Activated CD8-positive, alpha-beta T cell treated with anti-CD3 and anti-CD28 coated beads, Interleukin-2, amount 10 ng/mL, durations not matched to agents 7 days and 5 days (primary cell): ENCODE results near the gene KCND3. TPM values are rescaled to one million over a fixed set of nuclear protein-coding genes. Genes with fewer than 3 reads are reported as not detected.

Experiments
- ATAC-seq: fragments of 150-1000 bp; cut with Tn5 transposase; one replicate; pipeline ENCODE4 v1.10.0; 2021; ENCODE audit warnings: moderate library complexity
- CTCF ChIA-PET: fragments of 350-600 bp; sonication (Branson Sonifier 250); formaldehyde crosslinking; loops from one replicate; lab custom pipeline; 2021; ENCODE audit warnings: antibody characterized with exemption; lab: Charles Lee
- POLR2A ChIA-PET: fragments of 350-600 bp; sonication (Branson Sonifier 250); formaldehyde crosslinking; loops from one replicate; lab custom pipeline; 2021; ENCODE audit warnings: antibody characterized with exemption; lab: Charles Lee
- DNase-seq: peaks from one replicate; pipeline ENCODE4 v3.0.0-alpha.2; 2020
- H3K27ac Mint-ChIP-seq: one replicate; pipeline ENCODE4 v1.8.0; 2021; ENCODE audit warnings: mild to moderate bottlenecking, mixed read lengths
- H3K27me3 Mint-ChIP-seq: one replicate; pipeline ENCODE4 v1.8.0; 2021; ENCODE audit warnings: low read depth, mixed read lengths
- H3K36me3 Mint-ChIP-seq: one replicate; pipeline ENCODE4 v1.8.0; 2021; ENCODE audit warnings: low read depth, mixed read lengths
- H3K4me1 Mint-ChIP-seq: one replicate; pipeline ENCODE4 v1.8.0; 2021; ENCODE audit warnings: low read depth, mixed read lengths
- H3K4me3 Mint-ChIP-seq: one replicate; pipeline ENCODE4 v1.8.0; 2021; ENCODE audit warnings: mild to moderate bottlenecking, mixed read lengths
- H3K9me3 Mint-ChIP-seq: one replicate; pipeline ENCODE4 v1.8.0; 2022; ENCODE audit warnings: mixed read lengths; ENCODE audit not compliant: insufficient read depth
- total RNA-seq, 2 experiments: library from RNA; stranded (reverse); gene quantifications; one replicate each; pipeline ENCODE4 v1.2.3, GENCODE V29; 2021

KCND3 gene
- total RNA-seq, 2 experiments from 2014 or later: not detected

DNA sequence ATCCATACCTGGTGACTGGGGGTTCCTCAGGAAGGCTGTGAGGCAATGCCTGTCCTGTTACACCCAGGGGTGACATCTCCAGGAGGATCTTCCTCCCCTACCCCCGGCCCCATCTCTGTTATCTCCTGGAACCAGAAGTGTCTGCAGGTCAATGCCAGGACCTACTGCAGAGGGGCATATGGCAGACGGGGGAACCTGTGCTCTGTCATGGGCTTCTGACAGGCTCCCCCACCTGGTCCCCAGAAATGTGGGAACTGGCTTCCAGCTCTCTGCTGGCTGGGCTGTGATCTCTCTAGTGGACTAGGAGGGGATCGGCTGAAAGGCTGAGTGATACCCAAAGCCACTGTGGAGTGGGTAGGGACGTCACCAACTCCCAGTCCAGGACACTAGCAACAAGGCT, 21.0 kb downstream of the KCND3 start:
- Mint-ChIP-seq H3K4me3 (no peak overlapping the region), H3K36me3 (no peaks in the 10 kb centered on the region), H3K4me1 (no peaks in the 10 kb centered on the region), H3K9me3 (no peaks in the 10 kb centered on the region), H3K27me3 (peaks cover 35% of the 10 kb centered on the region), H3K27ac (no peak overlapping the region)
- ChIA-PET POLR2A (no interaction called here), CTCF (no interaction called here)
- ATAC-seq (no peak), DNase-seq (no peak)

DNA sequence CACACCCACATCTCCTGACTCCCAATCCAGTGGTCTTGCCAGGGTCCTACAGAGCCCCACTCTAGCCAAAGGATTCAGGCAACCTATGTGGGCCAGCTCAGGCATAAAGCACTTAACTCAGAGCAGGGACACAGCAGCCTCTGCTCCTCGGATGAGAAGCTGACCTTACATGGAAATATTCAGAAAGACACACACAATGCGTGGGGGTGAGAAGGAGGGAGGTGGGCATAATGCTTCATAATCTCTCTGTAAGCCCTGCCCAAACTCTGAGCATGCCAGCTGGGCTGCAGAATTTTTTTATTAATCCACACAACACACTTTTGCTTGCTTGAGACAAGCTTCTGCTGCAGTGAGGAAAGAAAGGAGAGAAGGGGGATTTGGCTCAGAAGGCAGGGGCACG, 21.6 kb downstream of the KCND3 start:
- peaks cover 36% of the 10 kb centered on the region for H3K27me3 Mint-ChIP-seq
- no peaks in the 10 kb centered on the region for H3K9me3 Mint-ChIP-seq
- ATAC-seq (no peak), DNase-seq (no peak)
- CTCF ChIA-PET: no interaction called here
- POLR2A ChIA-PET: no interaction called here
- no peak overlapping the region for H3K4me3 Mint-ChIP-seq
- no peak overlapping the region for H3K27ac Mint-ChIP-seq
- H3K36me3 Mint-ChIP-seq: no peaks in the 10 kb centered on the region
- H3K4me1 Mint-ChIP-seq: no peaks in the 10 kb centered on the region

DNA sequence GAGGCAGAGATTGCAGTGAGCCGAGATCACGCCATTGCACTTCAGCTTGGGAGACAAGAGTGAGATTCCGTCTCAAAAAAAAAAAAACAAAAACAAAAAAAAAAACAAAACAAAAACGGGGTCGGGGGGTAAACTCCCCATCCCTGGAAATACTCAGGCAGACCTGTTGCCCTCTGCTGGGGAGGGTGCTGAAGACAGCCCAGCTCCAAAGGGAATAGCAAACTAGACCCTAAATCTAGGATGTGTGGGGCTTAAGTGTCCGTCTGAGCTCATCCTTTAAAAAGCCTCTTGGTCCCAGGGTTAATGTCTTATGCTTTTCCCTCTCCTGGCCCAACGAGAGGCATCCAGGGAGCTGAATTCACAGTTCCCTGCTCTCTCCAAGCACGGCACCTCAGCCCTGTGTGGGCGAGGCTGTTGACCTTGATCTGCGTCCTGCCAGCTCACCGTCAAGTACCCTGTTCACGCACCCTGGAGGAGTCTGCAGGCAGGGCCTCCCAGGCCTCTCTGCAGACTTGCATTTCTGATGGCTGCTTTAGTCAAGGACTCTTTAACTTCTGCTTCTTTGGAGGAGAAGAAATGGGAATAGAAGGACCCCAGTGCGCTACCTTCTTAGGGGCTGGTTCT, 22.3 kb downstream of the KCND3 start:
- CTCF ChIA-PET: interaction anchor here (0.6 kb wide), 1 partner anchor 155 kb away, joined by 3 read pairs; no protein-coding TSS in a partner anchor

DNA sequence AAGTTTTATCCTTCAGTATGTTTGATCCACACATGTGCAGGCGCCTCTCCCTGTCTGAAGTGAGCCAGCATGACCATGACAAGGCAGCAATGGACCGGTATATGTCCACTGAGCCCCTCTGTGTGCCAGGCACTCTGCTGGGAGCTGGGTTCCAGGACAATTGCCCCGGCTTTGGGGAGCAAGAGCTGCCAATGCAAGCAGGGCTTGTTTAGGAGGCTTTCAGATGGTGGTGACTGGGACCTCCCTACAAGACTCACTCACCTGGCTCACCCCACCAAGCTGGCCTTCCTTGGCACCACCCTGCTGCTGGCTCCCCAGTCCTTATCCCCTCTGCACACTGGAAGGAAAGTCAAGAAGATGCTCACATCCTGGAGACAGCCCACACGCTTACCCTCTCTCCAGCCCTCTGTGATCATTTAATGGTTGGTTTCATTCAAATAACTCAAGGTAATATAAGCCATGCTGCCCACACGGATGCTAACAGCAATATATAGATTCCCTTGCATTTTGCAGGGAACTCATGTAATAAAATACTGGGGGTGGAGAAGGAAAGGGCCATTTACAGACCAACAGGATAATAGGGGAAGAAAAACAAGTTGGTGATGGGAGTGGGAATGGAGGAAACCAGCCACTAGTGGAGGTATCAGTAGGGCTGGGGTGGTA, 23.6 kb downstream of the KCND3 start:
- ChIA-PET CTCF (no interaction called here), POLR2A (no interaction called here)
- H3K27me3 Mint-ChIP-seq: peaks cover 28% of the 10 kb centered on the region
- H3K4me1 Mint-ChIP-seq: no peaks in the 10 kb centered on the region
- no peak overlapping the region for H3K27ac Mint-ChIP-seq
- no peaks in the 10 kb centered on the region for H3K9me3 Mint-ChIP-seq
- no peak for ATAC-seq
- no peaks in the 10 kb centered on the region for H3K36me3 Mint-ChIP-seq
- H3K4me3 Mint-ChIP-seq: no peak overlapping the region
- DNase-seq: no peak

More for the DNA sequence above, 22.3 kb downstream of the KCND3 start:
- Mint-ChIP-seq H3K4me1 (no peaks in the 10 kb centered on the region), H3K27ac (no peak overlapping the region), H3K9me3 (no peaks in the 10 kb centered on the region), H3K4me3 (no peak overlapping the region), H3K36me3 (no peaks in the 10 kb centered on the region), H3K27me3 (peaks cover 34% of the 10 kb centered on the region)
- DNase-seq (no peak), ATAC-seq (no peak)
- POLR2A ChIA-PET: no interaction called here

DNA sequence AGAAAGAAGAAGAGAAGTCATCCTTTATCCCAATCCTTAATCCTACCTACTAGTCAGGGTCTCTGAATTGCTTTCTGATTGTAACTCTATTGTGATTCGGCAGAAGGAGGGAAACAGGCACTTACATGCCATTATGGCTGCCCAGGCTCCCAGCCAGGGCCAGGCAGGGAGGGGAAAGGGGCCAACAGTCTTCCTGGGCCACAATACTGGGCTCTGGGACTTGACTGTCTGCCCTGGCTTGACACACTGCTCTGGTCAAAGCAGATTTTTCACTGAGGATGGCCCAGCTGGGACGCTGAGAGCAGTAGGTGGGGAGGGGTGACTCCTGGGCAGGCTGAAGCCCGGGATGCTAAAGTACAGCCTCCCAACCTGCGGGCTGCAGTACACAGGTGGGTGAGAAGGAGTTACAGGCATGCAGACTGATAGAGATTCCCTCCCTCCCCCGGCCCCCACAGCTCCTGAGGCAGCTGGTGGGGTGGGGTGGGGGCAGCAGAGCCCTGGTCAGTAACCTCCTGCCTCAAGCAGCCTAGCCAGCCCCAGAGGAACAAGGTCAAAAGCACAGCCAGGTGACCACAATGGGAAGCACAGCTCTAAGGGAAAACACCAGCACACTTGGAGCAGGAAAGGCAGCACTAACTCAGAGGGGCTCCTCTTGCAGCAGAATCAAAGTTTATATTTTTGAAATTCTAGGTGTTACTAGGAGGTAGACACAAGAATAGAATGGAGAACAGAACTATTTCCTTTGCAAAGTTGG, 25.3 kb downstream of the KCND3 start:
- ATAC-seq (no peak), DNase-seq (no peak)
- Mint-ChIP-seq H3K36me3 (no peaks in the 10 kb centered on the region), H3K4me1 (no peaks in the 10 kb centered on the region), H3K27ac (no peak overlapping the region), H3K4me3 (no peak overlapping the region), H3K27me3 (peaks cover 19% of the 10 kb centered on the region), H3K9me3 (no peaks in the 10 kb centered on the region)
- POLR2A ChIA-PET: no interaction called here
- CTCF ChIA-PET: no interaction called here

DNA sequence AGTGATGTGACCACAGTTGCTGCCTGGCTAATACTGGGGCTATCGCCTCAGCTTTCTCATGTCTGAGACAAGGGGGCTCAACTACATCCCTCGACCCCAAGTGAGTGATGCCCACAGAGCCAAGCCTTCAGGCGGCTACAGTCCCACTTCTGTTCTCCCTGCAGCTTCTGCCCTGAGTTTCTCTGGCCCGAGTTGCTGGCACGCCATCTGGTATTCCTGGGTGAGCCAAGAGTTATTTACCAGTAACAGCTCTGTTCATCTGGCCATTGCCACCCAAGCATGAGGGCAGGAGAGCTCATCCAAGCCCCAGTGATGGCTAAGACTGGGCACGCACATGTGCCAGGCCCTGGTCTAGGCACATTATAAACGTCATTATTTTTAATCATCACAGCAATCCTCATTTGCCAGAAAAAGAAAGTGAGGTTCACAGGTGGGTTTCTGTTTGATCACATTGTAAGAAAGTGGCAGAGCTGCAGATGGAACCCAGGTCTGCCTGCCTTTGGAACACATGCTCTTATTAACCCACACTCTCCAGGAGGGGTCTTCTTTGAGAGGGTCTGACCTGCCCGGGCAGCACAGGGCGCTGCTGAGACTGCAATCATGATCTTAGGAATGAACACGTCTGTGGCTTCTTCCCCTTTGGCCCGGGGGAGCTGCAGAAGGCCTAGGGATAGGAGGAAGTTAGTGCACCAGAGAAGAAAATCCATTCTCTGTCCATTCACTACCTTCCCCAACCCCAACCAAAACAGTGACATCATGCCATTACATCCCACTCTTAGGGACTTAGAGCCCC, 27.5 kb downstream of the KCND3 start:
- Mint-ChIP-seq H3K36me3 (no peaks in the 10 kb centered on the region), H3K4me3 (no peak overlapping the region), H3K27me3 (peaks cover 16% of the 10 kb centered on the region), H3K9me3 (no peaks in the 10 kb centered on the region), H3K27ac (no peak overlapping the region), H3K4me1 (no peaks in the 10 kb centered on the region)
- ChIA-PET CTCF (interaction anchor here (1.4 kb wide), 1 partner anchor 10 kb away, joined by 3 read pairs; no protein-coding TSS in a partner anchor), POLR2A (no interaction called here)
- no peak for ATAC-seq
- no peak for DNase-seq

DNA sequence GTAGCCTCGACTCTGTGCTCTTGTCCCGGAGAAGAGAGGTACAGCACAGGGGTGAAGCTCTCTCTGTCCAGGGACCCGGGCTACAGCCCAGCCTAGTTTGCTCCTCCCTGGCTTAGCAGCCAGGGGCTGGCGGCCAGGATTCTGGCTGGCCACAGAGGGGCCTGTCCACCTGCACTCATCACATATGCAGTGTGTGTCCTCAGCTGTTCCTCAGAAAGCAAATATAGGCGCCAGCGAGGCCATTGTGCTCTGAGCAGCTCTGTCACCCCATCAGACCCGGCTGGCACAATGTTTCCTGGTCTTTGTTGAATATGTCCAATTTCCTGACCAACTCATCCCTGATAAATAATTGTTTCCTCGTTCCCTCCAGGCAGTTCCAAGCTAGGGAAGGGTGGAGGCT, 28.5 kb downstream of the KCND3 start:
- POLR2A ChIA-PET: no interaction called here
- Mint-ChIP-seq H3K27ac (no peak overlapping the region), H3K36me3 (no peaks in the 10 kb centered on the region), H3K27me3 (peaks cover 14% of the 10 kb centered on the region), H3K4me3 (no peak overlapping the region), H3K4me1 (no peaks in the 10 kb centered on the region), H3K9me3 (no peaks in the 10 kb centered on the region)
- ATAC-seq: no peak
- CTCF ChIA-PET: interaction anchor here (1.4 kb wide), 1 partner anchor 11 kb away, joined by 3 read pairs; no protein-coding TSS in a partner anchor
- DNase-seq: no peak

DNA sequence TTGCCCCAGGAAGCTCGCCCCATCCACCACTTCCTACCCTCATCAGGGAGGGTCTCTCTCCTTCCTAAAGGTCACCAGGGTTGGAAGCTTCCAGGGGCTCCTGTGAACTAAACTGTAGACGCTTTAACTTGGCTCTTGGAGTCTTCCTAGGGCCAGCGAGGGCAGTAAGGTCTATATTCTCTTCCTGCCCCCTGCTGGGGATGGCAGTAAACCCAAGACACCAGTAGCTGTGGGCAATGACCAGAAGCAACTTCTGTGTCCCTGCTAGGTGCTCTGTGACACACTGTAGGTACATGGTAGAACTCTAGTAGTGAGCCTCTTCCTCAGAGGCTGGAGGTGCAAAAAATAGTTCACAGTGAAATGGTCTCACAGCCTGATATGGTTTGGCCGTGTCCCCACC, 30.0 kb downstream of the KCND3 start:
- H3K36me3 Mint-ChIP-seq: no peaks in the 10 kb centered on the region
- no peak for DNase-seq

DNA sequence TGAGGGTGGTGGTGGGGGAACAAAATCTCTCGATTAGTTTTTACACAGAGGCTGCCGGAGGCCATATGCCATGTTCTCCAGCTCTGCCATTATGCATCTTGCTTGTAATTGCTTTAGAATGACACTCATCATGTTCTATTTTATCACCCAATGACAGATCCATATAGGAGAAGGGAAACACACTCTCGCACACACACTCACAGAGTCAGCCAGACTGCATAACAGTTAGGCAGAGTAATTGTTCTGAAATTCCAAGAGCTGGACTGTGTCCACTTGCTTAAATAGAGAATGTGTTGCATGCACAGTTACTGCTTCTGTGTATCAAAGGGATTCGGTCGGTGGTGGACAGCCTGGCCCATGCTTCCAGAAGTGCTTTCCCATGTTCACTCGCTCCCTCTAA, 30.6 kb downstream of the KCND3 start:
- ChIA-PET CTCF (interaction anchor here (1.3 kb wide), 1 partner anchor 245 kb away, joined by 3 read pairs; no protein-coding TSS in a partner anchor), POLR2A (no interaction called here)
- Mint-ChIP-seq H3K27me3 (peaks cover 7% of the 10 kb centered on the region), H3K9me3 (no peaks in the 10 kb centered on the region), H3K4me3 (no peak overlapping the region), H3K36me3 (no peaks in the 10 kb centered on the region), H3K27ac (no peak overlapping the region), H3K4me1 (no peaks in the 10 kb centered on the region)
- no peak for DNase-seq
- no peak for ATAC-seq

More for the DNA sequence above, 30.0 kb downstream of the KCND3 start:
- Mint-ChIP-seq H3K4me1 (no peaks in the 10 kb centered on the region), H3K9me3 (no peaks in the 10 kb centered on the region), H3K4me3 (no peak overlapping the region), H3K27ac (no peak overlapping the region), H3K27me3 (peaks cover 9% of the 10 kb centered on the region)
- ChIA-PET CTCF (interaction anchor here (1.3 kb wide), 1 partner anchor 245 kb away, joined by 3 read pairs; no protein-coding TSS in a partner anchor), POLR2A (no interaction called here)
- no peak for ATAC-seq

DNA sequence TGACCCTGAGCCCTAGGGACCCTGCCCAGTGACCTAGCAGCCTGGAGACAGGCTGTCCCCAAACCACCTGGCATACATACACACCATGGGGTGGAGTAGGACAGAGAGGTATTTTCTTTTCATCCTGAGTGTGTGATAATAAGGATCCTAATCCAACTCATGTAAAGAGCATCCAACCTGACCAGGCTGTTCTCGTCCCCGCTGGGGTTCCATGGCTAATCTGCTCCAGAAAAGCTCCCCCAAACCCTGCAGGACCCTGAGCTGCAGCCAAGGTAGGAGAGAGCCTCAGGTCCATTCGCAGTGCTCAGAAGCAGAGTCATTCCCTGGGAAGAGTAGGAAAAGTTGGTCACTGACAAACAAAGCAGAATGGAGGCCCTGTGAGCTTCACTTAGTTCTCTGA, 31.4 kb downstream of the KCND3 start:
- ChIA-PET POLR2A (no interaction called here), CTCF (interaction anchor here (1.3 kb wide), 1 partner anchor 244 kb away, joined by 3 read pairs; no protein-coding TSS in a partner anchor)
- Mint-ChIP-seq H3K4me1 (no peaks in the 10 kb centered on the region), H3K36me3 (no peaks in the 10 kb centered on the region), H3K9me3 (no peaks in the 10 kb centered on the region), H3K27ac (no peak overlapping the region), H3K27me3 (peaks cover 3% of the 10 kb centered on the region), H3K4me3 (no peak overlapping the region)
- DNase-seq (no peak), ATAC-seq (no peak)

DNA sequence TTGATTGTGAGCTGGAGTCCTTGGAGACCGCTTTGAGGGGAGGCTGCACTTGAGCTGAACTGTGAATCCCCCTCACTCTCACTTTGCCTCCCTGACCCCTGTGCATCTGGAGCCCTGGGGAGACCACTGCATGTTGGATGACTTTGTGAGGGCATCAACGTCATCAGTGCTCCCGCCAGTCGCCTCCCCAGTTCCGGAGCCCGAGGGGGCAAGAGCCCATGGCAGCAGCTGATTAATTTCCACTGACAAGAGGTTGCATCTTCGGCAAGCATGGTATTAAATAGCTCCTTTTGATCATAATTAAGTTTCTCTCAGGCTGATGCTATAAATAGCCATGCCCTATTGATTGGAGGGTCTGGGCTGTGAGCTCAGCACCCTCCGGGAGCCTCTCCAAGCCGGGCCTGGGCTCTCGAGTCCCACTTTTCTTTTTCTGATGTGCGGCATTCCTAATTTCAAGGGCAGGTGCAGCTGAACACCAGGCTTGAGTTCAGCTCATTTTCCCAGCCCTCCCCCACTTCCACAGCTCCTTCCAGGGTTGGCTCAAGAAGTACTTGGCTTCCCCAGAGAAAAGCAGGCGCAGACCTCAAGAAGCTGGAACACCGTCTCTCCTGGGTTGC, 33.2 kb downstream of the KCND3 start:
- DNase-seq (no peak), ATAC-seq (no peak)
- ChIA-PET CTCF (no interaction called here), POLR2A (no interaction called here)
- Mint-ChIP-seq H3K9me3 (no peaks in the 10 kb centered on the region), H3K36me3 (no peaks in the 10 kb centered on the region), H3K27ac (no peak overlapping the region), H3K4me1 (no peaks in the 10 kb centered on the region), H3K27me3 (peaks cover 2% of the 10 kb centered on the region), H3K4me3 (no peak overlapping the region)
